MCF 10A (cell line): ENCODE results near the gene PFDN1. TPM values are rescaled to one million over a fixed set of nuclear protein-coding genes. Genes with fewer than 3 reads are reported as not detected.

Experiments
- BruUV-seq: library from RNA; stranded (reverse); fragments of 400-500 nt; replicated peaks from 2 replicates; lab custom pipeline; 2021; lab: Mats Ljungman, UMichigan
- CTCF ChIA-PET: fragments of 300-600 bp; sonication (Branson Sonifier 250); formaldehyde crosslinking; extraction: SDS; loops from one replicate; lab custom pipeline; 2021; ENCODE audit warnings: antibody characterized with exemption, inconsistent platforms; lab: Yijun Ruan, JAX
- POLR2A ChIA-PET: fragments of 300-600, 350-650 bp; sonication (Branson Sonifier 250); formaldehyde crosslinking; extraction: SDS; loops from one replicate; lab custom pipeline; 2020; ENCODE audit warnings: antibody characterized with exemption, inconsistent platforms; lab: Yijun Ruan, JAX
- DNase-seq: peaks from one replicate; pipeline ENCODE4 v3.0.0-alpha.2; 2018; ENCODE audit not compliant: unreplicated experiment
- H3K27ac Mint-ChIP-seq: one replicate; pipeline ENCODE4 v1.8.0; 2022; ENCODE audit warnings: mild to moderate bottlenecking, low read depth, mixed read lengths; ENCODE audit not compliant: unreplicated experiment
- H3K27me3 Mint-ChIP-seq: one replicate; pipeline ENCODE4 v1.8.0; 2022; ENCODE audit warnings: mixed read lengths; ENCODE audit not compliant: insufficient read depth, unreplicated experiment
- H3K36me3 Mint-ChIP-seq: one replicate; pipeline ENCODE4 v1.8.0; 2022; ENCODE audit warnings: mild to moderate bottlenecking, moderate library complexity, mixed read lengths; ENCODE audit not compliant: insufficient read depth, unreplicated experiment
- H3K4me1 Mint-ChIP-seq: one replicate; pipeline ENCODE4 v1.8.0; 2022; ENCODE audit warnings: mixed read lengths; ENCODE audit not compliant: insufficient read depth, unreplicated experiment
- H3K4me3 Mint-ChIP-seq: one replicate; pipeline ENCODE4 v1.8.0; 2022; ENCODE audit warnings: mild to moderate bottlenecking, moderate library complexity, mixed read lengths; ENCODE audit not compliant: unreplicated experiment
- H3K9me3 Mint-ChIP-seq: one replicate; pipeline ENCODE4 v1.8.0; 2022; ENCODE audit warnings: mixed read lengths; ENCODE audit not compliant: unreplicated experiment
- intact Hi-C: fragments of 100-400 bp; cut with micrococcal nuclease; formaldehyde crosslinking; loops from 2 replicates; pipeline ENCODE4 v1.14.1; 2022
- total RNA-seq: library from RNA; stranded (reverse); gene quantifications from 2 replicates; pipeline ENCODE4 v1.2.3, GENCODE V29; 2022
- TF ChIP-seq, protein P1 (sequence below): fragments of 200-600 bp; IDR thresholded peaks from one replicate; pipeline ENCODE4 v1.8.0; 2022; ENCODE audit warnings: antibody characterized with exemption, mild to moderate bottlenecking; ENCODE audit not compliant: unreplicated experiment

PFDN1 gene
- total RNA-seq, 1 experiment from 2014 or later = 94.7 TPM

- DNase-seq = no peak
- CTCF ChIA-PET = interaction anchor here (0.6 to 42.5 kb wide), 7 partner anchors 11 to 1072 kb away, joined by 3 to 1450 read pairs (median 4); partner anchors contain the start of gene HBEGF
- no TSS peak for BruUV-seq
- Mint-ChIP-seq H3K4me1 (peaks cover 16% of the 10 kb centered on the region), H3K9me3 (no peaks in the 10 kb centered on the region), H3K4me3 (no peak overlapping the region), H3K36me3 (no peaks in the 10 kb centered on the region), H3K27me3 (no peaks in the 10 kb centered on the region), H3K27ac (no peak overlapping the region)
- TF ChIP-seq, protein P1, sequence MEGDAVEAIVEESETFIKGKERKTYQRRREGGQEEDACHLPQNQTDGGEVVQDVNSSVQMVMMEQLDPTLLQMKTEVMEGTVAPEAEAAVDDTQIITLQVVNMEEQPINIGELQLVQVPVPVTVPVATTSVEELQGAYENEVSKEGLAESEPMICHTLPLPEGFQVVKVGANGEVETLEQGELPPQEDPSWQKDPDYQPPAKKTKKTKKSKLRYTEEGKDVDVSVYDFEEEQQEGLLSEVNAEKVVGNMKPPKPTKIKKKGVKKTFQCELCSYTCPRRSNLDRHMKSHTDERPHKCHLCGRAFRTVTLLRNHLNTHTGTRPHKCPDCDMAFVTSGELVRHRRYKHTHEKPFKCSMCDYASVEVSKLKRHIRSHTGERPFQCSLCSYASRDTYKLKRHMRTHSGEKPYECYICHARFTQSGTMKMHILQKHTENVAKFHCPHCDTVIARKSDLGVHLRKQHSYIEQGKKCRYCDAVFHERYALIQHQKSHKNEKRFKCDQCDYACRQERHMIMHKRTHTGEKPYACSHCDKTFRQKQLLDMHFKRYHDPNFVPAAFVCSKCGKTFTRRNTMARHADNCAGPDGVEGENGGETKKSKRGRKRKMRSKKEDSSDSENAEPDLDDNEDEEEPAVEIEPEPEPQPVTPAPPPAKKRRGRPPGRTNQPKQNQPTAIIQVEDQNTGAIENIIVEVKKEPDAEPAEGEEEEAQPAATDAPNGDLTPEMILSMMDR = no peak
- intact Hi-C loops = no loop called here
- POLR2A ChIA-PET = interaction anchor here (0.5 to 1.8 kb wide), 3 partner anchors 8 to 343 kb away, joined by 3 to 6 read pairs (median 6); partner anchors contain the start of gene NRG2
These were observed 70.2 kb downstream of the PFDN1 start for GRCh38 chr5:140232731-140233130.

GRCh38 chr5:140230373-140230772, 72.5 kb downstream of the PFDN1 start:
- ChIA-PET CTCF (interaction anchor here (0.9 to 42.5 kb wide), 3 partner anchors 9 to 158 kb away, joined by 3 to 1450 read pairs (median 3); partner anchors contain the start of gene HBEGF), POLR2A (interaction anchor here (0.7 to 1.5 kb wide), 2 partner anchors 11 to 115 kb away, joined by 3 to 4 read pairs; no protein-coding TSS in a partner anchor)
- intact Hi-C loops = no loop called here
- BruUV-seq = no TSS peak
- no peaks in the 10 kb centered on the region for H3K9me3 Mint-ChIP-seq
- no peak overlapping the region for H3K4me3 Mint-ChIP-seq
- DNase-seq = no peak
- peaks cover 7% of the 10 kb centered on the region for H3K36me3 Mint-ChIP-seq
- no peaks in the 10 kb centered on the region for H3K27me3 Mint-ChIP-seq
- TF ChIP-seq, protein P1 = no peak
- H3K4me1 Mint-ChIP-seq = peaks cover 5% of the 10 kb centered on the region
- H3K27ac Mint-ChIP-seq = no peak overlapping the region

DNA sequence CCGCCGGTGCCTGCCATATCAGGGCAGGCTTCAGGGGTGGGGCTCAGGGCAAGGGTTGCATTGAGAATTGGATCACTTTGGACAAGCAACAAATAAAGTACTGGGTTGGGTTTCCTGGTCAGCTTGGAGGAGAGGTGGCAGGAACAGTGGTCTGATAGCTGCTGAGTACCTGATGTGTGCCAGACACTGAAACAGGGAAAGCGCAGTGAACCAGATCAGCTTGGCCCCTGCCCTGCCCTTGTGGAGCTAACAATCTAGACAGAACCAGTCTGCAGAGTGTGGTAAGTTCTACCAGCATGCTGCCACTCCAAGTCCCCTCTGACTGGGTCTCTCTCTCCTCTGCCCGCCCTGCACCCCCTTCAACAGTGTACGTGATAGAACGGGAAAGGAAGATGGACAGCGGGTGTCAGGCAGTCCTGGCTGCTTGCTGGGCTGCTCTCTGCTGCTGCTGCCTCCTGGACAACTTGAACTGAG, 74.5 kb downstream of the PFDN1 start:
- intact Hi-C loops = no loop called here
- ChIA-PET POLR2A (no interaction called here), CTCF (interaction anchor here (0.5 to 2.1 kb wide), 3 partner anchors 11 to 135 kb away, joined by 3 to 8 read pairs (median 3); no protein-coding TSS in a partner anchor)
- H3K36me3 Mint-ChIP-seq = peaks cover 7% of the 10 kb centered on the region
- no peaks in the 10 kb centered on the region for H3K27me3 Mint-ChIP-seq
- no peaks in the 10 kb centered on the region for H3K9me3 Mint-ChIP-seq
- no peak overlapping the region for H3K4me3 Mint-ChIP-seq
- BruUV-seq = no TSS peak
- peaks cover 9% of the 10 kb centered on the region for H3K4me1 Mint-ChIP-seq
- DNase-seq = no peak
- H3K27ac Mint-ChIP-seq = no peak overlapping the region
- TF ChIP-seq, protein P1 = no peak

- Mint-ChIP-seq H3K4me3 (no peak overlapping the region), H3K9me3 (no peaks in the 10 kb centered on the region), H3K36me3 (peaks cover 7% of the 10 kb centered on the region), H3K27ac (no peak overlapping the region), H3K27me3 (no peaks in the 10 kb centered on the region), H3K4me1 (peaks cover 18% of the 10 kb centered on the region)
- ChIA-PET POLR2A (no interaction called here), CTCF (interaction anchor here (0.5 to 2.1 kb wide), 6 partner anchors 9 to 1733 kb away, joined by 3 to 8 read pairs (median 4); no protein-coding TSS in a partner anchor)
- no peak for DNase-seq
- TF ChIP-seq, protein P1 = peak; percentile 13
- intact Hi-C loops = no loop called here
- BruUV-seq = no TSS peak
These were observed 75.9 kb downstream of the PFDN1 start for GRCh38 chr5:140227046-140227445.
